SK-N-SH treated with all-trans-retinoic acid at 6 μM for 48 hours (cell line): ENCODE measurements around the gene IKBKE.

Experiments used
- GLIS3 ChIP-seq: fragments of 250-450 bp; sonication (Bioruptor Pico); IDR thresholded peaks from 2 replicates; pipeline ENCODE4 v1.5.0; 2020; ENCODE audit warnings: mild to moderate bottlenecking, moderate library complexity
- OSR1 ChIP-seq: fragments of 250-450 bp; sonication (Bioruptor Pico); IDR thresholded peaks from 2 replicates; pipeline ENCODE4 v1.8.0; 2022; ENCODE audit warnings: moderate library complexity, mild to moderate bottlenecking, inconsistent platforms
- RARB ChIP-seq: fragments of 250-450 bp; sonication (Bioruptor Pico); IDR thresholded peaks from 2 replicates; pipeline ENCODE4 v1.8.0; 2021; ENCODE audit warnings: mild to moderate bottlenecking, moderate library complexity
- ZNF565 ChIP-seq: fragments of 450-650 bp; formaldehyde crosslinking; conservative IDR thresholded peaks from 2 replicates; pipeline ENCODE4 v1.5.0; 2020; ENCODE audit warnings: low read depth, mild to moderate bottlenecking, moderate library complexity
- ZNF70 ChIP-seq: fragments of 450-650 bp; formaldehyde crosslinking; IDR thresholded peaks from 2 replicates; pipeline ENCODE4 v1.5.0; 2020; ENCODE audit warnings: mild to moderate bottlenecking, moderate library complexity

- TF ChIP-seq ZNF70 (CRISPR knock-in tag), result no peak
- TF ChIP-seq OSR1 (CRISPR knock-in tag), result no peak
- no peak for TF ChIP-seq GLIS3 (CRISPR knock-in tag)
- TF ChIP-seq RARB, result no peak
- no peak for TF ChIP-seq ZNF565 (CRISPR knock-in tag)
Measured at GRCh38 chr1:206460836-206461426, 9.3 kb upstream of the IKBKE start.
